Transverse colon (tissue), 4 donors: ENCODE data around the gene SESN1. TPM values are rescaled to one million over a fixed set of nuclear protein-coding genes. Genes with fewer than 3 reads are reported as not detected.

ENCODE experiments used
- DNase-seq: peaks from one replicate; pipeline ENCODE4 v3.0.0-alpha.2; 2019
- H3K27ac ChIP-seq, 4 donors: fragments of 200-600 bp; sonication (generic); 2 replicates each; pipeline ENCODE4 v1.5.1; 2016 to 2018; ENCODE audit warnings: inconsistent platforms in 4 of 4
- H3K27me3 ChIP-seq: fragments of 200-600 bp; sonication (generic); 2 replicates; pipeline ENCODE4 v1.5.1; 2017; ENCODE audit warnings: inconsistent platforms
- H3K36me3 ChIP-seq, 4 donors: fragments of 200-600 bp; sonication (generic); 2 replicates each; pipeline ENCODE4 v1.5.1; 2017 to 2019; ENCODE audit warnings: inconsistent platforms in 4 of 4
- H3K4me1 ChIP-seq, 4 donors: fragments of 200-600 bp; sonication (generic); 2 replicates each; pipeline ENCODE4 v1.5.1; 2017 to 2020; ENCODE audit warnings: inconsistent platforms in 4 of 4
- H3K4me3 ChIP-seq, 4 donors: fragments of 200-600 bp; sonication (generic); 1 replicate in 1 of 4; 2 replicates in 3 of 4; pipeline versions ENCODE4 v1.5.1 to v1.6.1; 2017 to 2019; ENCODE audit warnings: inconsistent platforms in 4 of 4
- H3K9me3 ChIP-seq, 2 donors: fragments of 200-600 bp; sonication (generic); 2 replicates each; pipeline ENCODE4 v1.5.1; 2017 to 2019; ENCODE audit warnings: inconsistent platforms in 2 of 2
- EP300 ChIP-seq: sonication (generic); formaldehyde crosslinking; IDR thresholded peaks from one replicate; pipeline ENCODE4 v1.6.1; 2017; ENCODE audit warnings: antibody characterized with exemption, low read depth
- POLR2A ChIP-seq: fragments of 450-650 bp; IDR thresholded peaks from one replicate; pipeline ENCODE4 v1.6.1; 2016; ENCODE audit warnings: antibody characterized with exemption, mild to moderate bottlenecking, moderate library complexity
- POLR2AphosphoS5 ChIP-seq, 3 donors: sonication (generic); formaldehyde crosslinking; IDR thresholded peaks; one replicate each; pipeline ENCODE4 v1.6.1; 2016; ENCODE audit warnings: antibody characterized with exemption in 3 of 3
- WGBS, 2 donors: methylation state at CpG; one replicate each; pipeline ENCODE4 v1.1.5; 2018; ENCODE audit warnings: low coverage in 1 of 2; 5-methylcytosine and 5-hydroxymethylcytosine counted together
- in situ Hi-C, 4 donors: fragments of 200-750 bp; cut with MboI; loops; one replicate each; pipeline versions ENCODE4 v1.15.0 to v1.15.1; 2017; ENCODE audit warnings: low sequenced_read_pairs in 3 of 4, low pct_ligation_motif_present in 1 of 4, low pct_unique_long_range_greater_than_20kb in 1 of 4
- intact Hi-C: fragments of 100-400 bp; cut with DNase I; formaldehyde crosslinking; loops from one replicate; pipeline ENCODE4 v1.15.1; 2023; ENCODE audit warnings: low total_unique reads
- total RNA-seq, 4 donors: library from RNA; depleted of rRNA; stranded (reverse); fragments of >200 nt; gene quantifications; one replicate each; pipeline ENCODE4 v1.1.0, GENCODE V29; 2016
- TF ChIP-seq, protein P1 (sequence below), 5 experiments: fragments of 200-600 bp in 3 of 5; fragments of 450-650 bp in 2 of 5; sonication (generic) in 3 of 5; IDR thresholded peaks; 1 replicate in 2 of 5; 2 replicates in 3 of 5; pipeline ENCODE4 v1.5.1; 2016 to 2017; ENCODE audit warnings: antibody characterized with exemption in 5 of 5, inconsistent platforms in 3 of 5, mild to moderate bottlenecking in 2 of 5, moderate library complexity in 1 of 5

The SESN1 gene
- total RNA-seq, 4 donors from 2014 or later: 43.1 to 73.4 (median 48.7) TPM

DNA sequence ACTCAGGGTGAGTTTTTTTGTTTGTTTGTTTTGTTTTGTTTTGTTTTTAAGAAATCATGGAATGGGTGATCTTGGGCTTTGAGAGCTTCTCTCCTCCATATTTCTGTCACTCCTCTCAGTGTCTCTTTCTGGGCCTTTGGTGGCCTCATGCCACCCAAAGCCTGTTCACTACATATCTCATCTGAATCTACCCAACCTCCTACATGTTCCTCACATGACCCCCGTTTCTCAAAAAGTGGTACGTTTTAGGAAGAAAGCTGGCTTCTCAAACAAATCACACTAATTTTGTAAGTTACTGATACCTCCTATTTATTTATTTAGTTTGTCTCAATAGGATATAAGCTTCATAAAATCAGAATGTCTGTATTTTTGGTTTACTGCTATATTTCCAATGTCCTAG, 80.0 kb downstream of the SESN1 start:
- intact Hi-C loops (no loop called here), in situ Hi-C loops (loop anchor here in 1 of 4 donors (10.0 kb wide), 1 partner anchor 50 kb away; no protein-coding TSS in a partner anchor)
- Histone ChIP-seq H3K4me1 (peaks cover 0 to 37% (median 8%) of the 10 kb centered on the region in 4 donors), H3K36me3 (no peaks in the 10 kb centered on the region), H3K9me3 (no peaks in the 10 kb centered on the region), H3K4me3 (no peak overlapping the region), H3K27me3 (no peaks in the 10 kb centered on the region), H3K27ac (peak overlapping the region; percentile 23 to 51 (median 40))
- DNase-seq: no peak
- WGBS, 2 donors: 86 to 91% methylated on average over 2 of the region's 2 CpGs
- TF ChIP-seq POLR2A (no peak), EP300 (no peak), POLR2AphosphoS5 (IDR thresholded peaks at IDR 0.05) (no peak)
- TF ChIP-seq, protein P1, sequence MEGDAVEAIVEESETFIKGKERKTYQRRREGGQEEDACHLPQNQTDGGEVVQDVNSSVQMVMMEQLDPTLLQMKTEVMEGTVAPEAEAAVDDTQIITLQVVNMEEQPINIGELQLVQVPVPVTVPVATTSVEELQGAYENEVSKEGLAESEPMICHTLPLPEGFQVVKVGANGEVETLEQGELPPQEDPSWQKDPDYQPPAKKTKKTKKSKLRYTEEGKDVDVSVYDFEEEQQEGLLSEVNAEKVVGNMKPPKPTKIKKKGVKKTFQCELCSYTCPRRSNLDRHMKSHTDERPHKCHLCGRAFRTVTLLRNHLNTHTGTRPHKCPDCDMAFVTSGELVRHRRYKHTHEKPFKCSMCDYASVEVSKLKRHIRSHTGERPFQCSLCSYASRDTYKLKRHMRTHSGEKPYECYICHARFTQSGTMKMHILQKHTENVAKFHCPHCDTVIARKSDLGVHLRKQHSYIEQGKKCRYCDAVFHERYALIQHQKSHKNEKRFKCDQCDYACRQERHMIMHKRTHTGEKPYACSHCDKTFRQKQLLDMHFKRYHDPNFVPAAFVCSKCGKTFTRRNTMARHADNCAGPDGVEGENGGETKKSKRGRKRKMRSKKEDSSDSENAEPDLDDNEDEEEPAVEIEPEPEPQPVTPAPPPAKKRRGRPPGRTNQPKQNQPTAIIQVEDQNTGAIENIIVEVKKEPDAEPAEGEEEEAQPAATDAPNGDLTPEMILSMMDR (IDR thresholded peaks at IDR 0.05): no peak

DNA sequence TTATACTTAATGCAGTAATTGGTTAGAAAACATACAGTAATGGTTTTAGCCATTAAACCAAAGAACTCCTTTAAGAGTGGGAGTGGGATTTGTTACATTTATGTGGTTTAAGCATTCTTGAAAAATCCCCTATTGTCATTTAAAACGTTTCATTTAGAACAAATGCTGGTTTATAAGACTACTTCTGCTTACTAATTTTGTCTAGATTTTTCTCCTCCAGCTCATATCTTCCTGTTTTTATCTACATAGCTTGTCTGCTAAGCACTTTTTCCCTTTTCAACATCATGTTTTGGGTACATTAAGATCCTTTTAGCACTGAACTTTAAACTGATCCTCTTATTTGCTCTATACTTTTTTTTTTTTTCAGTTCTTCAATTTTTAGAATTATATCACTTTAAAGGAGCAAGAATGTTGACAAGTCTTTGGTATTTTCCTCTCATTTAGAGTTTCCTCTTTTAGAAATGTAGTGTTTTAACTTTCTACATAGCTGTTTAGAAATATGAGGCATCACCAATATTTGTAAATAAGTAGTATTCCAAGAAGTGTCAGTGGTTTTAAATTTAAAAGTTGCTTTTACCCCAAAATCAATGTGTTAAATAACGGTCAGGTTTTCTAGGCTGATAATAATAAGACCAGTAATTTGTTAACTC, 80.9 kb downstream of the SESN1 start:
- no peak for DNase-seq
- intact Hi-C loops (no loop called here), in situ Hi-C loops (loop anchor here in 1 of 4 donors (10.0 kb wide), 1 partner anchor 51 kb away; no protein-coding TSS in a partner anchor)
- TF ChIP-seq, protein P1 (IDR thresholded peaks at IDR 0.05): no peak
- no peak for TF ChIP-seq EP300
- no peak for TF ChIP-seq POLR2AphosphoS5 (IDR thresholded peaks at IDR 0.05)
- TF ChIP-seq POLR2A: no peak
- 52 to 61% methylated on average over 2 of the region's 2 CpGs for WGBS, 2 donors
- no peaks in the 10 kb centered on the region for H3K9me3 ChIP-seq
- no peaks in the 10 kb centered on the region for H3K36me3 ChIP-seq
- no peaks in the 10 kb centered on the region for H3K27me3 ChIP-seq
- H3K4me3 ChIP-seq: no peak overlapping the region
- H3K4me1 ChIP-seq: peaks cover 0 to 37% (median 8%) of the 10 kb centered on the region in 4 donors
- peak overlapping the region; percentile 23 to 51 (median 40) for H3K27ac ChIP-seq

DNA sequence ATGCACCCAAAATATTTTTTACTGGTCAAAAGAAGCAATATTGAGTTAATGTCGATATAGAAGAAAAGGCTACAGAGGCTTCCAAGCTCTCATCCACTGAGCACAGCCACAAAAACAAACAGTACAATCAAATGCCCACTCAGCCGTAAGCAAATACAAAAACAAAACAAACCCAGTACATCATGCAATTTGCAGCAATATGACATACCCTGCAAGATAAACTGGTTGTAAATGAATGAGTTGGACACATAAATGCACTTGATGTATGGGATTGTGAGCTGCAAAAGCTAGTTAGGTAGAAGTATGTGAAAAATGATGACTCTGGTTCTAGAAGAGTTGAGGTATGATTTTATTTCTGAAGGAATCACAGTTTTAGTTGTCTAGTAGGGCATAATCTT, 83.9 kb downstream of the SESN1 start:
- peaks cover 6 to 56% (median 12%) of the 10 kb centered on the region in 4 donors for H3K4me1 ChIP-seq
- TF ChIP-seq, protein P1 (IDR thresholded peaks at IDR 0.05): no peak
- TF ChIP-seq POLR2A (no peak), POLR2AphosphoS5 (IDR thresholded peaks at IDR 0.05) (no peak), EP300 (no peak)
- in situ Hi-C loops: loop anchor here in 1 of 4 donors (10.0 kb wide), 1 partner anchor 54 kb away; no protein-coding TSS in a partner anchor
- H3K27ac ChIP-seq: peak overlapping the region; percentile 96 to 99 (median 98)
- no peaks in the 10 kb centered on the region for H3K36me3 ChIP-seq
- DNase-seq: no peak
- no peaks in the 10 kb centered on the region for H3K27me3 ChIP-seq
- peak overlapping the region in 2 of 4 donors; percentile 89 to 98 for H3K4me3 ChIP-seq
- intact Hi-C loops: no loop called here
- H3K9me3 ChIP-seq: no peaks in the 10 kb centered on the region
- WGBS, 2 donors: 41 to 42% methylated on average over 2 of the region's 2 CpGs

DNA sequence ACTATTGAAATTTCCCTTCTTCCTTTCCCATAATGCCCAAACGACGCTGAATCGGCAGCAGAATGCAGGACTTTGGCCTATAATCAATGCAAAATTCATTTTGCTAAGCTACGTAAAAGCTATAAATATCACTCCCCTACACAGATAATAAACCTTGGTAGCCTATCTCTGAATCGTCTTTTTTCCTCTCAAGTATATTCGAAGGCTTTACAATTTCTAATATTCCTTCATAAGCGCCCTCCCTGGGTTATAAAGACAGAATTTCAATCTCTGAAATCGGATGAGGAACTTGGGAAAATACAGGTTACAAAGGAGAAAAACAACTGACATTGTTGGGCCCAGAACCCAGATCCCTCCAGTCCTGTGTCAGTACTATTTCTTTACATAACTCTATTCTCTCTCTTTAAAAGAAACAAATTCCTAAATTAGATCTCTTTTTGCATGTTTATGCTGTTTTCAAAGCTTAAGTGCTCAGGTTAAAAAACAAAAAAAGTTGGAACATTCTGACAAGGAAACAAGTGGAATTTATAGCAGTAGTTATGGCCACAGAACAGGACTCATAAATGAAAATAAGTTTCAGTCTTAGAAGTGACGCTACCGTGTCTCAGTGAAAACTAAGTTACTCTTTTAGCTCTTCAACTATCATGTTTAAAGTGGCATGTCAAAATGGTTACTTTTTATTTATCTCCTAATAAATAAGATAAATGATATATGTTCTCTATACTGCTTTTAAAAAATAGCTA, 84.5 kb downstream of the SESN1 start:
- in situ Hi-C loops (loop anchor here in 1 of 4 donors (10.0 kb wide), 1 partner anchor 55 kb away; no protein-coding TSS in a partner anchor), intact Hi-C loops (loop anchor here (10.0 kb wide), 2 partner anchors 55 to 465 kb away; no protein-coding TSS in a partner anchor)
- H3K4me1 ChIP-seq: peaks cover 6 to 62% (median 15%) of the 10 kb centered on the region in 4 donors
- H3K27me3 ChIP-seq: no peaks in the 10 kb centered on the region
- peak overlapping the region; percentile 96 to 99 (median 98) for H3K27ac ChIP-seq
- 9% methylated on average over 10 of the region's 10 CpGs for WGBS, 2 donors
- no peaks in the 10 kb centered on the region for H3K36me3 ChIP-seq
- H3K4me3 ChIP-seq: peak overlapping the region; percentile 54 to 98 (median 82)
- no peak for DNase-seq
- no peak for TF ChIP-seq POLR2A
- peak in 1 of 3 donors; percentile 3 for TF ChIP-seq POLR2AphosphoS5 (IDR thresholded peaks at IDR 0.05)
- H3K9me3 ChIP-seq: no peaks in the 10 kb centered on the region
